Esophagus muscularis mucosa (tissue), 4 donors: ENCODE data around the gene RHBDD1.

Source experiments
- EP300 ChIP-seq: sonication (generic); formaldehyde crosslinking; IDR thresholded peaks from one replicate; pipeline ENCODE4 v1.6.1; 2017; ENCODE audit warnings: antibody characterized with exemption
- POLR2A ChIP-seq: fragments of 450-650 bp; IDR thresholded peaks from one replicate; pipeline ENCODE4 v1.6.1; 2017; ENCODE audit warnings: antibody characterized with exemption, moderate library complexity, mild to moderate bottlenecking, low read depth
- POLR2AphosphoS5 ChIP-seq, 2 donors: sonication (generic); formaldehyde crosslinking; IDR thresholded peaks; one replicate each; pipeline ENCODE4 v1.6.1; 2017; ENCODE audit warnings: antibody characterized with exemption in 2 of 2
- TF ChIP-seq, protein P1 (sequence below), 3 experiments: fragments of 200-600 bp in 2 of 3; fragments of 450-650 bp in 1 of 3; sonication (generic) in 2 of 3; IDR thresholded peaks; one replicate each; pipeline ENCODE4 v1.5.1; 2017 to 2019; ENCODE audit warnings: antibody characterized with exemption in 3 of 3, mild to moderate bottlenecking in 2 of 3, moderate library complexity in 1 of 3

GRCh38 chr2:227004482-227004881, 168.6 kb downstream of the RHBDD1 start:
- TF ChIP-seq EP300 (no peak), POLR2A (no peak), POLR2AphosphoS5 (IDR thresholded peaks at IDR 0.05) (no peak)
- TF ChIP-seq, protein P1, sequence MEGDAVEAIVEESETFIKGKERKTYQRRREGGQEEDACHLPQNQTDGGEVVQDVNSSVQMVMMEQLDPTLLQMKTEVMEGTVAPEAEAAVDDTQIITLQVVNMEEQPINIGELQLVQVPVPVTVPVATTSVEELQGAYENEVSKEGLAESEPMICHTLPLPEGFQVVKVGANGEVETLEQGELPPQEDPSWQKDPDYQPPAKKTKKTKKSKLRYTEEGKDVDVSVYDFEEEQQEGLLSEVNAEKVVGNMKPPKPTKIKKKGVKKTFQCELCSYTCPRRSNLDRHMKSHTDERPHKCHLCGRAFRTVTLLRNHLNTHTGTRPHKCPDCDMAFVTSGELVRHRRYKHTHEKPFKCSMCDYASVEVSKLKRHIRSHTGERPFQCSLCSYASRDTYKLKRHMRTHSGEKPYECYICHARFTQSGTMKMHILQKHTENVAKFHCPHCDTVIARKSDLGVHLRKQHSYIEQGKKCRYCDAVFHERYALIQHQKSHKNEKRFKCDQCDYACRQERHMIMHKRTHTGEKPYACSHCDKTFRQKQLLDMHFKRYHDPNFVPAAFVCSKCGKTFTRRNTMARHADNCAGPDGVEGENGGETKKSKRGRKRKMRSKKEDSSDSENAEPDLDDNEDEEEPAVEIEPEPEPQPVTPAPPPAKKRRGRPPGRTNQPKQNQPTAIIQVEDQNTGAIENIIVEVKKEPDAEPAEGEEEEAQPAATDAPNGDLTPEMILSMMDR (IDR thresholded peaks at IDR 0.05), result no peak
